ENCODE data around the gene PRDX5. TPM values are rescaled to one million over a fixed set of nuclear protein-coding genes. Genes with fewer than 3 reads are reported as not detected.

The PRDX5 gene
- total RNA-seq, 1 experiment from 2014 or later = 300 TPM

- DNase-seq (ENCODE audit: low spot score) = no peak
These were observed 7.0 kb downstream of the PRDX5 start for GRCh38 chr11:64324692-64325469.

- no peak for DNase-seq (ENCODE audit: low spot score)
These were observed 9.5 kb downstream of the PRDX5 start for GRCh38 chr11:64327375-64327774.

- no peak for DNase-seq (ENCODE audit: low spot score)
These were observed 10.1 kb downstream of the PRDX5 start for GRCh38 chr11:64327993-64328392.

GRCh38 chr11:64330888-64331287 lies 13.0 kb downstream of the PRDX5 start:
- DNase-seq (ENCODE audit: low spot score) = no peak

GRCh38 chr11:64331569-64332371 lies 13.8 kb downstream of the PRDX5 start:
- DNase-seq (ENCODE audit: low spot score) = peak; percentile 96

GRCh38 chr11:64333556-64333955 lies 15.6 kb downstream of the PRDX5 start:
- no peak for DNase-seq (ENCODE audit: low spot score)

- DNase-seq (ENCODE audit: low spot score) = peak; percentile 99
These were observed 17.1 kb downstream of the PRDX5 start for GRCh38 chr11:64334764-64335735.

- no peak for DNase-seq (ENCODE audit: low spot score)
These were observed 19.8 kb downstream of the PRDX5 start for GRCh38 chr11:64337538-64338249.

- no peak for DNase-seq (ENCODE audit: low spot score)
These were observed 20.8 kb downstream of the PRDX5 start for GRCh38 chr11:64338716-64339115.

GRCh38 chr11:64339286-64339685 lies 21.4 kb downstream of the PRDX5 start:
- no peak for DNase-seq (ENCODE audit: low spot score)

- DNase-seq (ENCODE audit: low spot score) = no peak
These were observed 22.0 kb downstream of the PRDX5 start, which contains the start of gene CCDC88B for GRCh38 chr11:64339754-64340408. CCDC88B (plus strand) TSS chr11:64340204; CDS start chr11:64340267, 63 bp downstream.

GRCh38 chr11:64340671-64341335 lies 22.9 kb downstream of the PRDX5 start:
- no peak for DNase-seq (ENCODE audit: low spot score)

- DNase-seq (ENCODE audit: low spot score) = no peak
These were observed 23.5 kb downstream of the PRDX5 start for GRCh38 chr11:64341429-64341828.

- DNase-seq (ENCODE audit: low spot score) = peak; percentile 72
These were observed 24.2 kb downstream of the PRDX5 start for GRCh38 chr11:64341851-64342791.

GRCh38 chr11:64342869-64343745 lies 25.2 kb downstream of the PRDX5 start:
- DNase-seq (ENCODE audit: low spot score) = no peak

- no peak for DNase-seq (ENCODE audit: low spot score)
These were observed 26.0 kb downstream of the PRDX5 start for GRCh38 chr11:64343767-64344559.

- no peak for DNase-seq (ENCODE audit: low spot score)
These were observed 26.9 kb downstream of the PRDX5 start for GRCh38 chr11:64344787-64345186.

All from A172 (cell line).